HG03064 (cell line): ENCODE data around the gene DNAH2.

Source experiments
- ATAC-seq: cut with Tn5 transposase; IDR thresholded peaks from one replicate; pipeline ENCODE4 v1.9.1; 2021; ENCODE audit warnings: low read depth; ENCODE audit not compliant: unreplicated experiment

Gene DNAH2

DNA sequence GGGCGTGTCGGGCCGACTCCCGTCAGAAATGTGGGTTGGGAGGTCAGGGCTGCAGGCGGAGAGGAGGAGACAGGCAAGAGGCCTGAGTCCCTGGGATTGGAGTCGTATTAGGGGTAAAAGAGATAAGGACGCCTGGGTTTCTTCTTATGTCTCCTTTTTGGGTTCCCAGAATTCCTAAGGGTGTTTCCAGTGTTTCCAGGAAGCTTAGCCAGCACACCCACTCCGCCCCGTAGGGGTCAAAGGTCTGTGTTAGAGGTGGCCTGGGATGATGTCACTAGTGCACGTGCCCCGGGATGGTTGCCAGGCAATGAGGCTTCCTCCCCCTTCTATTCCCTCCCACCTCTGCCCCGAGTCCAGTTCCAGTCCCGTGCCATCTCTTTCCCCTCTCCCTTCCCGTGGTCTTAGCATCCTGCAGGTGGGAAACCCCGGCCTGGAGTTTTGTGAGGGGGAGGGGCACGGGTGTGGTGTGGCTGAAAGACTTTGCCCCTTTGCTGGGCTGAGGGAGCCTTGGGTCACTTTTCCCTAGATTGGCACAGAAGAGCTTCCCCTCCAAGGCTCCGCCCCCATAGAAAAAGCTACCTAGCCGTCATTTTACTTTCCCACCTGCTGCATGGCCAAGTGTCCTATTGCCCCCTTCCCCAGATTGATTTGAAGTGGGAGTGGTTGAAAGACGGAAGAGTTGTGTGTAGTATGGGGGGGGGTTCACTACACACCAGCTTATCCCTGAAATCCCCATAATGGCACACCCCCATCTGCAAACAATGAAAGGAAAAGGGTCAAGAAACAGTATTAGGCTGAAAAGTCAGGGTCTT, 119.3 kb downstream of the DNAH2 start:
- no peak for ATAC-seq

DNA sequence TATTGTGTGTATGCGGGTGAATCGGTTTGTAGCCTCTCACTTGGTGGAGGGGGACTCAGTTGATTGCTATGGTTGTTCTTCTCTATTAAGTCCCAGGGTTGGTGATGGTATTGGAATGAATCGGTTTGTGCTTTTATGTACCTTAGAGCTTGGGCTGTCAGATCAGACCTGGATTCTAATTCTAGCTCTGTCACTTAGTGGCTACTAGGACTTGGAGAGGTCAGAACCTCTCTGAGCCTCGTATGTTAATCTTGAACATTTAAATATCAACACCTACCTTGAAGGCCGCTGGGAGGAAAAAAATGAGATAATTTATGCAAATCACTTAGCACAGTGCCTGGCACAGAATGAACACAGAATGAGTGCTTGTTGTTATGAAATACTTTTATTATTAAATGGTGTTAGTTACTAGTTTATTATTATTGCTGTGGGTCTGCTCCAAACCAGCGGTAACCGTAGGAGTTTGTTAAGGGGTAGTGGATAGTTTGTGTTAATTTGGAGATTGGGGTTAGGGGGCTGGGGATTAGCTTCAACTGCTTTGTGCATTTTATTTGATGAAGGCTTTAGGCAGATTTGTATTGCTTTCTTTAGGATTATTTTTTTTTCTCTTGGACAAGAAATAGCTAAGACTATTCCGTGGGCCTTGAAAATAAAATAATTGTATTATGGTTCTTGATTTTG, 120.0 kb downstream of the DNAH2 start:
- no peak for ATAC-seq

DNA sequence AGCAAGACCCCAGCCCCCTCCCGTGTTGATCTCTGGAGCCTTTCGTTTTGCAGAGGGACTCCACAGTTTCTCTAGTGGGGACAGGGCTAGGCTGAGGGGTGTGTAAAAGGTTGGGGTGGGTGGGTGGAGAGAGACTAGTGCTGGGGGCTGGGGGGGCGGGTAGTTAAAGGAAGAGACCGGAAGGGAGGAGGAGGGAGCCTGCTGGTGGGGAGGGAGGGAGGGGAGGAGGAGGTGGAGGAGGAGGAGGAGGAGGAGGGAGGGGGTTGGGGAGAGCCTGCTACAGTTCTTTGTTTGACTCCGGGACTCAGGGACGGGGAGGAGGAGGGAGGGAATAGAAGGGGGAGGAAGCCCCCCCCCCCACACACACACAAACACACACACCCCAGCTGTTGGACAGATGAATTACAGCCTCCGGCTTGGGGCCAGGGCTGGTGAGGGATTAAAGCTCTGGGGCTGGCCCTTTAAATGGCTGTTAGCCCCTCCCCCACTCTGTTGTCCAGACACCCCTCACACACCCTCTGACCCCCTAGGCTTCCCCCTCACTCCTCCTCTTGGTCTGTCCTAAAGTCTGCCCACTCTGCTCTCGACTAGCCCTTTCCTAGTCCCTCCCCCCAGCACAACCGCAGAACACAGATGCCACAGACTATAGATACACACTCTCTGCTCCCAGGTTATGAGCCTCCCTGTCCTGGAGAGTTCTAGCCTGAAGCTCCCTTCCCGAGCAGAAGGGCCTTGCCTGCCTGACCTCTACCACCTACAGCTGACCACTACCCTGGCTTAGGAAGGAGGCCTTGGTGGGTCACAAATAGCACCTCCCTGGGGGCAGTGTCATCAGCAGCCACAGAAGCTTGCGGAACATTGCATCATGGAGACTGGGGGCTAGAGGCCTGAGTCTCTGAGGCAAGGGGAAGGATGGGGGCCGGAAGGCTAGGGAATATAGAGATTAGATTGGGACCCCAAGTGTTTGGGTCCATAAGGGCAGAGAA, 120.8 kb downstream of the DNAH2 start:
- ATAC-seq: no peak

DNA sequence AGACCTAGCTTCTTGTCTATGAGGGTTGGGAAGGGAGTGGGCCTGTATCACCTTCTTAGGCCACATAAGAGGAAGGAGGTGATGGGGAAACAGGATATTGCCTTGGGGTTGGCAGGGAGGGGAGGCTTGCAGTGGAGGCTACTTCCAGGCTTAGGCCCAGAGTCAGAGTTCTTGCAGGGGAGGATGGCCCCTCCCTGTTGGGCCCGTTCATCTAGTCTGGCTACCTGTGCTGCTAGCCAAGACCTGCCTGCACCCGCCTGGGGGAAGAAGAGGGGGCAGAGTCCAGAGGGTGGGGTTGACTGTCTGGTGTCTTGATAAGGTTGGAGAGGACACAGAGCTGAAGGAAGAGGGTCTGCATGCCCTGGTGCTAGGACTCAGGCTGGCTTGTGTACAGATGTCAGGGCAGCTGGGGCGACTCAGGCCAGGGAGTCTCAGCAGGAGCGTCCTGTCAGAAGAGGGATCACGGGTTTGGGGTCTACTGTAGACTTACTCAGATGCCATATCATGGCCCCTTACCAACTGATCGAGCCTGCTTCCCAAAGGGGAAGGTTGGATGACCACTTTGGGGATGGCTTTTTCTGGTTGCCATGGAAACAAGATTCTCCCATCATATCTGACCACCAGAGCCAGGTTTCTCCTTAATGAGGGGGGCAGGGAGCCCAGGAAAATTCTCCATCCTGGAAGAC, 121.8 kb downstream of the DNAH2 start:
- no peak for ATAC-seq

DNA sequence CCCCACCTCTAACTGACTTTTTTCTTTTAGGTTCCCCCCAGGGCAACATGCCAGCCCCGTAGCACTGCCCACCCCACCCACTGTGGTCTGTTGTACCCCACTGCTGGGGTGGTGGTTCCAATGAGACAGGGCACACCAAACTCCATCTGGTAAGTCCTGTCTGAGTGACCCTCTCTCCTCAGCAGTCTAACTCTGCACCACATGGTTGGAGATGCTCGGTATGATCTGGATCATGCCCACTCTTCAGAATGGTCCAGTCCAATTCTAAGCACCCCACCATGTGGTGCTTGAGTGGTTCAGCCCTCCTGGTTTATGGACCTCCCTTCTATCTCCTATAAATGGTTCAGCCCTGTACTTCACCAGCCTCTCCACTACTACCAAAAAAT, 122.3 kb downstream of the DNAH2 start:
- ATAC-seq: no peak

DNA sequence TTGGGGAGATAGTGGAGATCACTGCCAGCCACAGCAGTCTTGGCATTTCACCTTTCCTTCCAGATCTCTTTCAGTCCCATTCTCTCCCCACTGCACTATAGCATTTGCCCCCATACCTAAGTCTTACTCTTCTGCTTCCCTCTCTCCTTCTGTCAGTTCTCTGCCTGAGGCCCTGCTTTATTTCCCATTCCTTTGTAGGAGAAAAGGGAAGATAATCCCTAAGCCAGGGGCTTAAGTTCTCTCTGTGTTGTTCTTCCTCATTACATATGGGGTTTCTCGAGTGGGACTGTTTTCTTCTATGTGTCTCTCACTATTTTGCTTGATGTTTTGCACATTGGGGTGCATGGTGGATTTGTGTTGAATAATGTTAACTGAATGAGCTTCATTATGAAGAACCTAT, 122.9 kb downstream of the DNAH2 start:
- no peak for ATAC-seq

DNA sequence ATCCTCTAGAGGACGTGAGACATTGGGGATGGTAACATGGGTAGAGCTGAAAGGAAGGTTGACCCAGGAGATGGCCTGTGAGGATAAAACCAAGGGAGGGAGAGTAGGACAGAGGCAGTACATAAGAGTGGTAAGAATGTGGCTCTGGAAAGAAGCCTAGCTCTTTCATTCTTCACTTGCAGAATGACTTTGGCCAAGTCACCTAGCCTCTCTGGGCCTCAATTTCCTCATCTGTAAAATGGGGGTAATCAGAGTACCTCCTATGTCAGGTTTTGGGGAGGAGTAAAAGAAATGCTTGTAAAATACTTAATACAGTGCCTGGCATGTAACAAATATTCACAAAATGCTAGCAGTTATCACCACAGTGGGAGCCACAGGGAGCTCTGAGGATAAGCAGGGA, 123.3 kb downstream of the DNAH2 start:
- ATAC-seq: no peak

DNA sequence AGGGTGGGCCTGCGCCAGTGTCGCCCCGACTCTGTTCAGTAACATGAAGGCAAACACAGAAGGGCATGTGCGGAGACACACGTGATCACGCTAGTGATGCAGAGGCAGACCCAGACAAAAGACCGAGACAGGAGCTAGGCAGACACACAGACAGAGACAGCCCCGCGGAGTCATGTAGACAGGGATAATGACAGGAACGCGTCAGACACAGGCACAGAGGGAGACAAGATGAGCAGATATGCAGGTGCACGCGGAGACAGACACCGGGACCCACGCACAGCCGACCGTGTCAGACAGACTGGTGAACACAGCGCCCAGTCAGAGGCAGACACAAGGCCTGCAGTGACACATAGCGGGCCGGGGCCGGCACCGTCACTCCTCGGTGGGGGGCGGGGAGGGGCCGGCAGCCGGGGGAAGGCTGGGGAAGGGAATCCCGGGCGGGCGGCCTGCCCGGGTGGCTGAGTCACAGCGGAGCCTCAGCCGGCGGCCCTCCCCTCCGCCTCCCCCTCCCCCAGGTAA, 123.9 kb downstream of the DNAH2 start:
- ATAC-seq: no peak

DNA sequence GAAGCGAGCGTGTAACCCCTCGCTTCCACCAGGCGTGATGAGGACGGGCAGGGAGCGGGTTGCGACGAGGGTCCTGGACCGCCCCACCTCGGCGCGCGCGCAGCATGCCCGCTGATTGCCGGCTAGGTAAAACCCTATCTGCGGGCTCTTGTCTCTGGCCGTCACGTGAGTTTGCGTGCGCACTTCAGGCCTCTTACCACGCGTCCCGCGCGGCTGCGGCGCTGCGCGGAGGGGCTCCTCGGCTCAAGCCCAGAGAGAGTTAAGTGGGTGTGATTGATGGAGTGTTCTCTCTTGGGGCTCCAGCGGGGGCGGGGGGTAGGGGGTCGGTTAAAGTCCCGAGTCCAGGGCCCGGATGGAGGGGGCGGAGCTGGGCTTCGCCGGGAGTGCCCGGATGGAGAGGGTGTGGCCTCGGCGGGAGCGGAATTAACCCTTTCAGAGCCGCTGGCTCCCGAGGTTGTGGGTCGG, 124.4 kb downstream of the DNAH2 start:
- ATAC-seq: no peak

DNA sequence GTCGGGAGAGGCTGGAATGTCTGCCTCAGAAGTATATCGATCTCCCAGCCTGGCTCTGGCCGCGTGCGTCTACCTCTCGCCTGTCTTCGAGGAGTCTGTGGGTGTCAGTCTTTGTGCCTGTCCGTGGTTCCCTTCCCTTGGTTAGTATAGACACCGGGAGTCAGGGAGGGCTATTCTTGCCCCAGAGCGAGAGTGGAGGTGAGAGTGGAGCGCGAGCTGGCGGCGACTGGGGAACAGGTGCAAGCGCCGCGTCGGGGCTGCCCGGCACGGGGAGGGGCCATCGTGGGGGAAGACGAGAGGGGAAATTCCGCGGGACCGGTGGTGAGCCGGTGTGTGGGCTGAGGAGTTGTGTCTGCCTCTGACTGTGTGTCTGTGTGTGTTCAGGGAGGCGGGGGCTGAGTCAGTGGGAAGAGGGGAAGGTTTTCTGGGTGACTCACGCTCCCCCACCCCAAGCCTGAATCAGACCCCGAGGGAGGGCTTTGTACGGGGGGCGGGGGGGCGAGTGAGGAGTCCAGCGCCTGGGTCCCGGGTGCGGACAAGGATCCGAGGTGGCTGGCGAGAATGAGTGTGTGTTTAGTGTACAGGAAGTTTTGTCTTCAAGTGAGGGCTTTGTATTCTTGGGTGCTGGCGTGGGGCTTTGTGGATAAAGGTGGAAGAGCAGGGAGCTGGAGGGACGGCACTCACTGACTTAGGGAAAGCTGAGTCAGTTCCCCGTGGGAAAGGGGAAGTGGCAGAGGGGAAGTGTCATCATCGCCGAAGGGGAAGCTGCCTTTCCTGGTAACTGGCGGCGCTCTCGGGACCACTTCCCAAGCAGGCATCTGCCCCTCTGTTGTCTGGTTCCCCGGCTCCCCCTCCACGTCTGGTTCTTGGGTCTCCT, 125.1 kb downstream of the DNAH2 start:
- ATAC-seq: no peak

DNA sequence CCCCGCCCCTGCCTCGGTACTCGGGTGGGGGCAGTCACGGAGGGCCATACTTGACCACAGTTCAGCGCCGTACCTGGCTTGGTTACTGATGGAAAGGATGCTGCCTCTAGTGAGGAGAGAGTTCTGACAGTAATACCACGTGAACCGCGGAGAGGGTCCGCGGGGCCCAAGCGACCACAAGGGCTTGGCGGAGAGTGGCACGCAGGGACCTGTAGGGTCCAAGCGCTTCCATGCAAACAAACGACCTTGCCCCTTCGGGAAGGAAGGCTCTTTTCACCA, 125.7 kb downstream of the DNAH2 start:
- no peak for ATAC-seq

DNA sequence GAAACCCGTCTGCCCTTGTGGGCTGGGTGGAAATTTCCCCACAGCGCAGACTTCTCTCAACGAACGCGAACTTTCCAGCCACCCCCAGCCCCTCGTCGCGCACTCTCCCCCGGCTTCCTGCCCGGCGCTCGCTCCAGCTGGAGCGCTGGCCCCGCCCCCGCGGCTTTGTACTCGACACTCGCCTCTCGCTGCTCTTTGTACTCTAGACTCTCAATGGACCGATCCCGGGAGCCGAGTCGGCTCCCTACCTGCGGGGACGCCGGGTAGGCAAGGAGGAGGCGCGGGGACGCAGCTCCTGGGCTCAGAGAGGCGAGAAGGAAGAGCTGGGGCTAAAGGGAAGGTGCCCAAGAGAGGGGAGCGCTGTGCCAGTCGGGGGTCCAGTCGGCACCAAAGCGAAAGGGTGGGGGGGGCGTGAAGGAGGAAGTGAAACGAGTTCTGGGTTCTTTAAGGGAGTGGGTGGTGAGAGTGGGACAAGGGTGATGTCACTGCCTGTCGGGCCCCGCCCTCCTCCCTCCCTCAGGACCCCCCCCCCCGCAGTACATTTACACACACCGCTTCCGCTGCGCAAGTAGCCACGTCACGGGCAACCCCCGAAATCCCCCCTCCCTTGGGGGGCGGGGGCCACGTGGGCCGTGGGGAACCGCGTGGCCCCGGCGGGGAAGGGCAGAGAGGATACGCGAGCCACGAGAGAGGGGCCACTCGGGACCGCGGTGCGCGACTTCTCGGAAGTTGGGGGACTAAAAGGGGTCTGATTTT, 126.2 kb downstream of the DNAH2 start:
- no peak for ATAC-seq

DNA sequence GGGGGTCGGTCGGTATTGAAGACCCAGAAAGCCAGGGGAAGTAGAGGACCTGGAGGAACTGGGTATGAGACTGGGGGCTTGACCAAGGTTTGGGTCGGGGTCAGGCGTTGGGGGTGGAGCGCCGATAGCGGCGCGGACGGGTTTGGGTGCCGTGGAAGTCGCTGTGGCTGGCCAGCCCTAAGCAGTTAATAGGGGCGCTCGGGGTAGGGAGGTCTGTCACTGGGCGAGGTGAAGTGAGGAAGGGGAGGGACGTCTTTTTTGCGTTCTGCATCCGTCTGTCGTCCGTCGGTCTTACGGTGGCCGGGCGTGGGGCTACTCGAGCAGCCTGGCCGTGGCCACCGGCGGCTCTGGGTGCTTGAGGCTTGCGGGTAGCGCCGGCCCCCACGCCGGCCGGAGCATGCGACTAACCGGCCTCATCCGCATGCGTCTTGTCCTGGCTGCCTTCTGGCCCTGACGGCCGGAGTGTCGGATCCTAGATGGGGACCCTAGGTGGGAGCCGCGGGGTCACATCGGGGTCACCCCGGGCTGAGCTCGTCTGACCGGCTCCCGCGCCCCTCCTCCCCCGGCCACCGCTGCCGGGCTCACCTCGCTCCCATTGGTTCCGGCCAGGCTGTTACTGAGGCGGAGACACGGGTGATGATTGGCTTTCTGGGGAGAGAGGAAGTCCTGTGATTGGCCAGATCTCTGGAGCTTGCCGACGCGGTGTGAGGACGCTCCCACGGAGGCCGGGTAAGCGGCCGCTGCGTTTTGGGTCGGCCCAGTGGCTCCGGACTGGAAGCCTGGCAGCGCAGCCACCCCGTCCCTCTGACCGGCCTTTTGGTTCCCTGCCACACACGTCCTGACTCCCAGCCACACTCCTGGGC, 127.0 kb downstream of the DNAH2 start:
- ATAC-seq: peak; percentile 26

DNA sequence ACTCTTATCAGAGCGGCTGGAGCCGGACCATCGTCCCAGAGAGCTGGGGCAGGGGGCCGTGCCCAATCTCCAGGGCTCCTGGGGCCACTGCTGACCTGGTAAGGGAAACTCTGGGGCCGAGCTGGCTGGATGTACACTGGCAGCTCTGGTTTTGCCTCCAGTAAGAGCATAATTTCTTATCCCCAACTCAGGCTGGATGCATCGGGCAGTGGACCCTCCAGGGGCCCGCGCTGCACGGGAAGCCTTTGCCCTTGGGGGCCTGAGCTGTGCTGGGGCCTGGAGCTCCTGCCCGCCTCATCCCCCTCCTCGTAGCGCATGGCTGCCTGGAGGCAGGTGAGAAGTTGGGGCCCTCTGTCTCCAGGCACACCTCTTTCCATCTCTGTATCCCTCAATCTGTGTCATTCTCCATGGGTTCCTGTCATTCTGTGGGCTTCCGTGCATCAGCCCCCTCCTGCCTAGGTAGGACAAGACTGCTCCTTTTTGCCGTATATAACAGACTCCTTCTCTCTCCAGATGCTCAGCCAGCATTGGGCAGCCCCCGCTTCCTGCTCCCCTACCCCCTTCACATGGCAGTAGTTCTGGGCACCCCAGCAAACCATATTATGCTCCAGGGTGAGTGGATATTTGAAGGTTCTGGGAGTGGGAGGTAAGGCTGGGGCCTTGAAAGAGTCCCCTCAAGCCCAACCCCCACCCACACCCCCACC, 128.0 kb downstream of the DNAH2 start:
- no peak for ATAC-seq

DNA sequence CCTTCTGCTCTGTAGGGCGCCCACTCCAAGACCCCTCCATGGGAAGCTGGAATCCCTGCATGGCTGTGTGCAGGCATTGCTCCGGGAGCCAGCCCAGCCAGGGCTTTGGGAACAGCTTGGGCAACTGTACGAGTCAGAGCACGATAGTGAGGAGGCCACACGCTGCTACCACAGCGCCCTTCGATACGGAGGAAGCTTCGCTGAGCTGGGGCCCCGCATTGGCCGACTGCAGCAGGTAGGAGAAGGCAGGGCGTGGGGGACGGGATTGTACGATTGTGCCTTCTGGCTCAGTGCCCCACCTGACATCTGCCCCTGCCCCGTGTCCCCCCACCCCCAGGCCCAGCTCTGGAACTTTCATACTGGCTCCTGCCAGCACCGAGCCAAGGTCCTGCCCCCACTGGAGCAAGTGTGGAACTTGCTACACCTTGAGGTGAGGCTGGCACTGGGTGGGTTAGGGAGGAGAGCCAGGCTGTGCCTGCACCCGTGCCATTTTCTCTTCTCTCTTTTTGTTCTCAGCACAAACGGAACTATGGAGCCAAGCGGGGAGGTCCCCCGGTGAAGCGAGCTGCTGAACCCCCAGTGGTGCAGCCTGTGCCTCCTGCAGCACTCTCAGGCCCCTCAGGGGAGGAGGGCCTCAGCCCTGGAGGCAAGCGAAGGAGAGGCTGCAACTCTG, 128.7 kb downstream of the DNAH2 start:
- ATAC-seq: no peak

DNA sequence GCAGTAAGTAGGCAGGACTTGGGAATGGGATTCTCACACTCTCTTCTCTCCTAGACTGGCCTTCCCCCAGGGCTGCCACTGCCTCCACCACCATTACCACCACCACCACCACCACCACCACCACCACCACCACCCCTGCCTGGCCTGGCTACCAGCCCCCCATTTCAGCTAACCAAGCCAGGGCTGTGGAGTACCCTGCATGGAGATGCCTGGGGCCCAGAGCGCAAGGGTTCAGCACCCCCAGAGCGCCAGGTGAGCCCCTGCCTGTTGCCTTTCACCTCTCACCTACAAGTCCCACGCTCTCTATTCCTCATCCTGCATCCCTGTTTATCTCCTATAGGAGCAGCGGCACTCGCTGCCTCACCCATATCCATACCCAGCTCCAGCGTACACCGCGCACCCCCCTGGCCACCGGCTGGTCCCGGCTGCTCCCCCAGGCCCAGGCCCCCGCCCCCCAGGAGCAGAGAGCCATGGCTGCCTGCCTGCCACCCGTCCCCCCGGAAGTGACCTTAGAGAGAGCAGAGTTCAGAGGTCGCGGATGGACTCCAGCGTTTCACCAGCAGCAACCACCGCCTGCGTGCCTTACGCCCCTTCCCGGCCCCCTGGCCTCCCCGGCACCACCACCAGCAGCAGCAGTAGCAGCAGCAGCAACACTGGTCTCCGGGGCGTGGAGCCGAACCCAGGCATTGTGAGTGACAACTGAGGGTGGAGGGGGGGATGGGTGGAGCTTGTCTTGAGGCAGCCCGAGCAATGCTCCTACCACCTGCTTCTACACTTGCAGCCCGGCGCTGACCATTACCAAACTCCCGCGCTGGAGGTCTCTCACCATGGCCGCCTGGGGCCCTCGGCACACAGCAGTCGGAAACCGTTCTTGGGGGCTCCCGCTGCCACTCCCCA, 129.5 kb downstream of the DNAH2 start:
- no peak for ATAC-seq
